HepG2 (cell line): ENCODE data around the gene DNAJB12. TPM values are rescaled to one million over a fixed set of nuclear protein-coding genes. Genes with fewer than 3 reads are reported as not detected.
A peak's percentile ranks its signal among the peaks of the same experiment; 100 is the strongest.

ENCODE experiments used
- AGO1 ChIP-seq: fragments of 200-400 bp; formaldehyde crosslinking; IDR thresholded peaks from 2 replicates; pipeline ENCODE4 v1.6.1; 2017; ENCODE audit warnings: mild to moderate bottlenecking, low read depth, low read length, moderate library complexity; ENCODE audit not compliant: poor library complexity, severe bottlenecking
- BCL6 ChIP-seq: IDR thresholded peaks from 2 replicates; pipeline ENCODE4 v1.6.1; 2016; ENCODE audit warnings: missing genetic modification reagents, missing compliant biosample characterization
- ELF3 ChIP-seq: IDR thresholded peaks from 2 replicates; pipeline ENCODE4 v1.6.1; 2016; ENCODE audit warnings: missing genetic modification reagents, missing compliant biosample characterization
- ELF4 ChIP-seq: sonication (generic); formaldehyde crosslinking; IDR thresholded peaks from 2 replicates; pipeline ENCODE4 v1.5.0; 2020; ENCODE audit warnings: missing genetic modification reagents, mild to moderate bottlenecking, moderate library complexity, borderline replicate concordance
- FOXP1 ChIP-seq, 2 experiments: fragments of 450-650 bp in 1 of 2; IDR thresholded peaks; 2 replicates each; pipeline ENCODE4 v1.6.1; 2017 to 2018; ENCODE audit warnings: antibody characterized with exemption in 1 of 2
- IRX3 ChIP-seq: sonication (generic); formaldehyde crosslinking; IDR thresholded peaks from 2 replicates; pipeline ENCODE4 v1.8.1; 2023; ENCODE audit warnings: mild to moderate bottlenecking, low read depth, missing genetic modification reagents, borderline replicate concordance
- KIAA2018 ChIP-seq: sonication (generic); formaldehyde crosslinking; IDR thresholded peaks from 2 replicates; pipeline ENCODE4 v1.5.0; 2020; ENCODE audit warnings: mild to moderate bottlenecking, missing genetic modification reagents, borderline replicate concordance
- POLR2AphosphoS5 ChIP-seq: IDR thresholded peaks from 2 replicates; pipeline ENCODE4 v1.6.1; 2012; ENCODE audit warnings: low read depth, low read length
- REPIN1 ChIP-seq: sonication (generic); formaldehyde crosslinking; IDR thresholded peaks from 2 replicates; pipeline ENCODE4 v1.8.0; 2022; ENCODE audit warnings: missing genetic modification reagents, low read depth, mild to moderate bottlenecking, borderline replicate concordance
- TGIF2 ChIP-seq: IDR thresholded peaks from 2 replicates; pipeline ENCODE4 v1.6.1; 2016; ENCODE audit warnings: control low read depth, missing compliant biosample characterization
- THAP11 ChIP-seq: IDR thresholded peaks from 2 replicates; pipeline ENCODE4 v1.6.1; 2016; ENCODE audit warnings: missing biosample characterization, missing genetic modification reagents
- XRCC5 ChIP-seq: fragments of 200-400 bp; formaldehyde crosslinking; optimal IDR thresholded peaks from 2 replicates; pipeline ENCODE3; 2017; ENCODE audit warnings: mild to moderate bottlenecking, low read length
- ZBTB10 ChIP-seq: sonication (generic); formaldehyde crosslinking; IDR thresholded peaks from 2 replicates; pipeline ENCODE4 v1.4.0; 2020; ENCODE audit warnings: missing genetic modification reagents, borderline replicate concordance
- ZNF276 ChIP-seq: sonication (generic); formaldehyde crosslinking; IDR thresholded peaks from 2 replicates; pipeline ENCODE4 v1.4.0; 2020; ENCODE audit warnings: mild to moderate bottlenecking, low read depth, missing genetic modification reagents
- ZNF350 ChIP-seq: sonication (generic); formaldehyde crosslinking; IDR thresholded peaks from 2 replicates; pipeline ENCODE4 v1.4.0; 2020; ENCODE audit warnings: mild to moderate bottlenecking, low read depth, missing genetic modification reagents, borderline replicate concordance
- ZNF792 ChIP-seq: IDR thresholded peaks from 2 replicates; pipeline ENCODE4 v1.6.1; 2016
- polyA plus RNA-seq, 8 experiments: library from polyadenylated mRNA; depleted of rRNA in 3 of 8; stranded (reverse) in 7 of 8; unstranded in 1 of 8; fragments of >200 nt; fragmentation: Illumina TruSeq in 4 of 8; extraction: Trizol in 4 of 8; gene quantifications; 2 replicates each; pipeline versions ENCODE4 v1.2.1 to v1.2.3, GENCODE V29; 2011 to 2016; ENCODE audit warnings: low read depth in 4 of 8, missing spikeins in 1 of 8, mixed read lengths in 1 of 8; ENCODE audit not compliant: insufficient read depth in 1 of 8
- total RNA-seq, 5 experiments: library from RNA; depleted of rRNA; stranded (reverse); fragments of >200 nt; fragmentation: Illumina TruSeq; extraction: Trizol; gene quantifications; 2 replicates each; pipeline ENCODE4 v1.2.3, GENCODE V29; 2016; ENCODE audit warnings: low read depth in 1 of 5

DNAJB12 gene
- total and polyA plus RNA-seq, 2 of the 13 experiments (the other 11 are each of a cell fraction or from before 2014, with no cell fraction given), result 10.8 to 18.2 TPM

- no peak for TF ChIP-seq KIAA2018 (CRISPR knock-in tag)
- peak; percentile 94 for TF ChIP-seq XRCC5
- peak; percentile 76 for TF ChIP-seq ELF4 (CRISPR knock-in tag)
- peak; percentile 27 for TF ChIP-seq BCL6
- TF ChIP-seq ZNF350 (CRISPR knock-in tag), result peak; percentile 97
- peak; percentile 70; the same call in 1 of the 2 replicates for TF ChIP-seq ELF3 (CRISPR knock-in tag)
- peak; percentile 88 for TF ChIP-seq REPIN1 (CRISPR knock-in tag)
- peak; percentile 63 for TF ChIP-seq AGO1
- TF ChIP-seq ZNF792 (CRISPR knock-in tag), result peak; percentile 79
- 0 out of 2 replicates have a peak, but pooled peaks have one; percentile 10 for TF ChIP-seq FOXP1 (IDR thresholded peaks at IDR 0.05)
- TF ChIP-seq FOXP1 (CRISPR knock-in tag; IDR thresholded peaks at IDR 0.05), result peak; percentile 13; the same call in 1 of the 2 replicates
- TF ChIP-seq POLR2AphosphoS5, result peak; percentile 82
- peak; percentile 58 for TF ChIP-seq TGIF2 (CRISPR knock-in tag)
- peak; percentile 98 for TF ChIP-seq THAP11 (CRISPR knock-in tag)
- peak; percentile 30; the same call in 1 of the 2 replicates for TF ChIP-seq IRX3 (CRISPR knock-in tag)
- TF ChIP-seq ZNF276 (CRISPR knock-in tag), result peak; percentile 90
- TF ChIP-seq ZBTB10 (CRISPR knock-in tag), result peak; percentile 43; the same call in 1 of the 2 replicates
These were observed at the start of gene DNAJB12 (continued) for GRCh38 chr10:72354356-72355213.
